ENCODE measurements around the gene RAD21L1. TPM values are rescaled to one million over a fixed set of nuclear protein-coding genes. Genes with fewer than 3 reads are reported as not detected.

RAD21L1 gene
- polyA plus RNA-seq, 2 of the 4 experiments (the other 2 are of a cell fraction): not detected

DNA sequence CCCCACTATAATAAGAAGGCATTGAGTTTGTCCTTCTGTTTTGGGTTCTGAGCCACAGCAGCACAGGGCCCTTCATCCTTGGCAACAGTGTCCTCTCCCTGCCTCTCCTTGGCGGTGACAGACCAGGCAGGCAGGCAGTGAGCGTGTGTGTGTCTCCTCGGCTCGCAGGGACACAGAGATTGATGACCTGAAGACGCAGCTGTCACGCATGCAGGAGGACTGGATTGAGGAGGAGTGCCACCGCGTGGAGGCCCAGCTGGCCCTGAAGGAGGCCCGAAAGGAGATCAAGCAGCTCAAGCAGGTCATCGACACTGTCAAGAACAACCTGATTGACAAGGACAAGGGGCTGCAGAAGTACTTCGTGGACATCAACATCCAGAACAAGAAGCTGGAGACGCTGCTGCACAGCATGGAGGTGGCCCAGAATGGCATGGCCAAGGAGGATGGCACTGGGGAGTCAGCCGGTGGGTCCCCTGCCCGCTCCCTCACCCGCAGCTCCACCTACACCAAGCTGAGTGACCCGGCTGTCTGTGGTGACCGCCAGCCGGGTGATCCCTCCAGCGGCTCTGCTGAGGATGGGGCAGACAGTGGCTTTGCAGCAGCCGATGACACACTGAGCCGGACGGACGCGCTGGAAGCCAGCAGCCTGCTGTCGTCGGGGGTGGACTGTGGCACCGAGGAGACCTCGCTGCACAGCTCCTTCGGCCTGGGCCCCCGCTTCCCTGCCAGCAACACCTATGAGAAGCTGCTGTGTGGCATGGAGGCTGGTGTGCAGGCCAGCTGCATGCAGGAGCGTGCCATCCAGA lies 79.1 kb downstream of the RAD21L1 start:
- WGBS (ENCODE audit: missing lambda C conversion rate): 90% methylated on average over 28 of the region's 31 CpGs
- TF ChIP-seq FOSB (CRISPR knock-in tag; IDR thresholded peaks at IDR 0.05) (no peak), ZNF302 (CRISPR knock-in tag; IDR thresholded peaks at IDR 0.05) (no peak), EP300 (IDR thresholded peaks at IDR 0.05) (no peak)
- TF ChIP-seq, protein P1, sequence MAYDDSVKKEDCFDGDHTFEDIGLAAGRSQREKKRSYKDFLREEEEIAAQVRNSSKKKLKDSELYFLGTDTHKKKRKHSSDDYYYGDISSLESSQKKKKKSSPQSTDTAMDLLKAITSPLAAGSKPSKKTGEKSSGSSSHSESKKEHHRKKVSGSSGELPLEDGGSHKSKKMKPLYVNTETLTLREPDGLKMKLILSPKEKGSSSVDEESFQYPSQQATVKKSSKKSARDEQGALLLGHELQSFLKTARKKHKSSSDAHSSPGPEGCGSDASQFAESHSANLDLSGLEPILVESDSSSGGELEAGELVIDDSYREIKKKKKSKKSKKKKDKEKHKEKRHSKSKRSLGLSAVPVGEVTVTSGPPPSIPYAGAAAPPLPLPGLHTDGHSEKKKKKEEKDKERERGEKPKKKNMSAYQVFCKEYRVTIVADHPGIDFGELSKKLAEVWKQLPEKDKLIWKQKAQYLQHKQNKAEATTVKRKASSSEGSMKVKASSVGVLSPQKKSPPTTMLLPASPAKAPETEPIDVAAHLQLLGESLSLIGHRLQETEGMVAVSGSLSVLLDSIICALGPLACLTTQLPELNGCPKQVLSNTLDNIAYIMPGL (CRISPR knock-in tag; IDR thresholded peaks at IDR 0.05; ENCODE audit: borderline replicate concordance): no peak
- TF ChIP-seq, protein P2, sequence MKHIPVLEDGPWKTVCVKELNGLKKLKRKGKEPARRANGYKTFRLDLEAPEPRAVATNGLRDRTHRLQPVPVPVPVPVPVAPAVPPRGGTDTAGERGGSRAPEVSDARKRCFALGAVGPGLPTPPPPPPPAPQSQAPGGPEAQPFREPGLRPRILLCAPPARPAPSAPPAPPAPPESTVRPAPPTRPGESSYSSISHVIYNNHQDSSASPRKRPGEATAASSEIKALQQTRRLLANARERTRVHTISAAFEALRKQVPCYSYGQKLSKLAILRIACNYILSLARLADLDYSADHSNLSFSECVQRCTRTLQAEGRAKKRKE (CRISPR knock-in tag; IDR thresholded peaks at IDR 0.05; ENCODE audit: low read depth): no peak
- Histone ChIP-seq H3K4me1 (peaks cover 5% of the 10 kb centered on the region; the same call in 1 of the 3 replicates), H3K27ac (no peak overlapping the region), H3K4me3 (no peak overlapping the region), H3K4me2 (no peak overlapping the region), H3K9me3 (no peaks in the 10 kb centered on the region)
- FAIRE-seq (no peak), ATAC-seq (no peak), DNase-seq (ENCODE audit: low read depth in 1 of 2, low spot score in 1 of 2) (no peak)
- ChIA-PET CTCF (interaction anchor here (0.8 to 2.3 kb wide), 6 partner anchors 8 to 199 kb away, joined by 3 to 9 read pairs (median 3); no protein-coding TSS in a partner anchor), POLR2A (no interaction called here)

Other genes with a start within 250 kb of the RAD21L1 start
- not detected in 2 replicates for gene RSPO4, start 223.7 kb upstream of the RAD21L1 start, polyA plus RNA-seq (2011; rRNA removed)
- not detected in 3 replicates for gene RSPO4, start 223.7 kb upstream of the RAD21L1 start, polyA plus RNA-seq (2017; fragmentation: RNase III; extraction: RNeasy Plus Mini Kit Qiagen cat#74134 plus additional on column Dnase treatment)
- gene PSMF1, start 107.4 kb upstream of the RAD21L1 start, polyA plus RNA-seq (2011; rRNA removed): 157 and 168 TPM in 2 replicates
- 123 to 145 TPM (median 134 TPM) in 3 replicates for gene PSMF1, start 107.4 kb upstream of the RAD21L1 start, polyA plus RNA-seq (2017; fragmentation: RNase III; extraction: RNeasy Plus Mini Kit Qiagen cat#74134 plus additional on column Dnase treatment)
- gene TMEM74B, start 41.1 kb upstream of the RAD21L1 start, polyA plus RNA-seq (2011; rRNA removed): 2.9 and 3.3 TPM in 2 replicates
- 2.8 to 3.7 TPM (median 3.4 TPM) in 3 replicates for gene TMEM74B, start 41.1 kb upstream of the RAD21L1 start, polyA plus RNA-seq (2017; fragmentation: RNase III; extraction: RNeasy Plus Mini Kit Qiagen cat#74134 plus additional on column Dnase treatment)
- gene C20orf202, start 22.6 kb upstream of the RAD21L1 start, polyA plus RNA-seq (2011; rRNA removed): 0.12 and 0.32 TPM in 2 replicates
- 0.09 TPM in 1 of 3 replicates, not detected in the others for gene C20orf202, start 22.6 kb upstream of the RAD21L1 start, polyA plus RNA-seq (2017; fragmentation: RNase III; extraction: RNeasy Plus Mini Kit Qiagen cat#74134 plus additional on column Dnase treatment)
- gene SNPH, start 40.2 kb downstream of the RAD21L1 start, polyA plus RNA-seq (2011; rRNA removed): 1.1 and 2.0 TPM in 2 replicates
- gene SNPH, start 40.2 kb downstream of the RAD21L1 start, polyA plus RNA-seq (2017; fragmentation: RNase III; extraction: RNeasy Plus Mini Kit Qiagen cat#74134 plus additional on column Dnase treatment): 3.6 to 5.2 TPM (median 4.6 TPM) in 3 replicates
- gene SDCBP2, start 103.1 kb downstream of the RAD21L1 start, polyA plus RNA-seq (2011; rRNA removed): 0.53 and 0.58 TPM in 2 replicates
- gene SDCBP2, start 103.1 kb downstream of the RAD21L1 start, polyA plus RNA-seq (2017; fragmentation: RNase III; extraction: RNeasy Plus Mini Kit Qiagen cat#74134 plus additional on column Dnase treatment): 0.35 to 0.51 TPM (median 0.39 TPM) in 3 replicates
- 535 and 848 TPM in 2 replicates for gene FKBP1A, start 167.0 kb downstream of the RAD21L1 start, polyA plus RNA-seq (2011; rRNA removed)
- gene FKBP1A, start 167.0 kb downstream of the RAD21L1 start, polyA plus RNA-seq (2017; fragmentation: RNase III; extraction: RNeasy Plus Mini Kit Qiagen cat#74134 plus additional on column Dnase treatment): 375 to 385 TPM (median 377 TPM) in 3 replicates
- 53.2 and 56.6 TPM in 2 replicates for gene NSFL1C, start 240.8 kb downstream of the RAD21L1 start, polyA plus RNA-seq (2011; rRNA removed)
- 117 to 136 TPM (median 125 TPM) in 3 replicates for gene NSFL1C, start 240.8 kb downstream of the RAD21L1 start, polyA plus RNA-seq (2017; fragmentation: RNase III; extraction: RNeasy Plus Mini Kit Qiagen cat#74134 plus additional on column Dnase treatment)